22Rv1 (cell line): Measurements from ENCODE around the gene CORO1C.

Experiments
- ZFX ChIP-seq: fragments of 450-650 bp; IDR thresholded peaks from 2 replicates; pipeline ENCODE4 v1.6.1; 2017; ENCODE audit warnings: antibody characterized with exemption, borderline replicate concordance
- TF ChIP-seq, protein P1 (sequence below): fragments of 450-650 bp; IDR thresholded peaks from 2 replicates; pipeline ENCODE4 v1.5.1; 2017; ENCODE audit warnings: mild to moderate bottlenecking

DNA sequence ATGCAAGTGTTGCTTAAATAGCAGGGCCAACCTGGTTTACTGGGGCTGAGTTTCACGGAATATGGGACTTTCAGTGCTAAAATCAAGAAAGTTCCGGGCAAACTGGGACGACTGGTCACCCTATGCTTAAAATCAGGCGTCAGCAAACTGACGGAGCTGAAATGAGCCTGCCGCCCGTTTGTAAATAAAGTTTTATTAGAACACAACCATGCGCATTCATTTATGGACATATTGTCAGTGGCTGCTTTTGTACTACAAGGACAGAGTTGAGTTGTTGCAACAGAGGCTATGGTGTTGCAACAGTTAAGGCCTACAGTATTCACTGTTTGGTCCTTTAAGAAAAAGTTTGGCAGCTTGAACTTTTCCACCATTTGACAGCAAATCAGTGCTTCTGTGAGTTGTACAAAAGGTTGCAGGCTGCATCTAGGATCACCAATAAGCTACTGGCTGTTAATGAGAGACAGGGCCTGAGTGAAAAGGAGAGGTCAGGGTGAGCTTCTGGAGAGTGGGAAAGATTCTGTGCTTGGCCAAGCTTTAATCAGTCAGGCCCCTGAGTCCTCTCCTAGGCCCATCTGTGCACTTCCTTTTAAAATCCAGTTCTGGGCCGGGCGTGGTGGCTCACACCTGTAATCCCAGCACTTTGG, 111.0 kb downstream of the CORO1C start:
- TF ChIP-seq, protein P1, sequence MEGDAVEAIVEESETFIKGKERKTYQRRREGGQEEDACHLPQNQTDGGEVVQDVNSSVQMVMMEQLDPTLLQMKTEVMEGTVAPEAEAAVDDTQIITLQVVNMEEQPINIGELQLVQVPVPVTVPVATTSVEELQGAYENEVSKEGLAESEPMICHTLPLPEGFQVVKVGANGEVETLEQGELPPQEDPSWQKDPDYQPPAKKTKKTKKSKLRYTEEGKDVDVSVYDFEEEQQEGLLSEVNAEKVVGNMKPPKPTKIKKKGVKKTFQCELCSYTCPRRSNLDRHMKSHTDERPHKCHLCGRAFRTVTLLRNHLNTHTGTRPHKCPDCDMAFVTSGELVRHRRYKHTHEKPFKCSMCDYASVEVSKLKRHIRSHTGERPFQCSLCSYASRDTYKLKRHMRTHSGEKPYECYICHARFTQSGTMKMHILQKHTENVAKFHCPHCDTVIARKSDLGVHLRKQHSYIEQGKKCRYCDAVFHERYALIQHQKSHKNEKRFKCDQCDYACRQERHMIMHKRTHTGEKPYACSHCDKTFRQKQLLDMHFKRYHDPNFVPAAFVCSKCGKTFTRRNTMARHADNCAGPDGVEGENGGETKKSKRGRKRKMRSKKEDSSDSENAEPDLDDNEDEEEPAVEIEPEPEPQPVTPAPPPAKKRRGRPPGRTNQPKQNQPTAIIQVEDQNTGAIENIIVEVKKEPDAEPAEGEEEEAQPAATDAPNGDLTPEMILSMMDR, result no peak
- no peak for TF ChIP-seq ZFX
